CD4-positive, alpha-beta T cell treated with Interleukin-1 beta for 1 hour (primary cell): ENCODE data around the gene LGI2.

Source experiments
- DNase-seq, 2 donors: peaks; one replicate each; pipeline ENCODE4 v3.0.0-alpha.2; 2020 to 2022

The LGI2 gene

GRCh38 chr4:24956763-24957162 lies 74.0 kb downstream of the LGI2 start:
- no peak for DNase-seq

GRCh38 chr4:24956091-24956490 lies 74.7 kb downstream of the LGI2 start:
- no peak for DNase-seq

GRCh38 chr4:24952667-24953066 lies 78.1 kb downstream of the LGI2 start:
- no peak for DNase-seq

DNA sequence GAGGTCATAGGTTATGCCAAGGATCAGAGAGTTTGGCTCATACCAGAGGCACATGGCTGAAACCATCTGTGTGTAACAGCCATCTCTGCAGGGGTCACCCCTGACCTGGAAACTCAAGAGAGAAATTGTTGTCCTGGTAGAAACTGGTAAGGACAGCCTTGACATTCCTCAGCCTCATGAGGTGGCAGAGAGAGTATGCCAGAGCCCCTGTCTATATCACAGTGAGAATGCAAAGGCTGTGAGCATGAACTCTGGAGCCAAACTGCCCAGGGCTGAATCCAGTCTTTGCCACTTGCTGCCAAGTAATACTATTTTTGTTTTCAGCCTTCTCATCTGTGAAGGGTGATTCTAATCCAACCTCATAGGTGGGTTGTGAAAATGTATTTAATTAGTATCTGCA lies 80.8 kb downstream of the LGI2 start:
- no peak for DNase-seq
